ENCODE data around the gene CMTM8.

CMTM8 gene

GRCh38 chr3:32397941-32398340 is 159.5 kb downstream of the CMTM8 start:
- H3K27me3 ChIP-seq (ENCODE audit: insufficient read depth, insufficient read length): peaks cover 5% of the 10 kb centered on the region
- H3K4me3 ChIP-seq (ENCODE audit: insufficient read length, low read depth): no peak overlapping the region
- H3K36me3 ChIP-seq (ENCODE audit: insufficient read depth, insufficient read length, low read length): peaks cover 8% of the 10 kb centered on the region
- no peak for DNase-seq (ENCODE audit: low read depth, low spot score)
- peaks cover 5% of the 10 kb centered on the region for H3K4me1 ChIP-seq (ENCODE audit: insufficient read depth, insufficient read length)
- no peak for TF ChIP-seq YY1 (IDR thresholded peaks at IDR 0.05; ENCODE audit: insufficient read depth, insufficient read length)
- no peak for TF ChIP-seq SUZ12 (IDR thresholded peaks at IDR 0.05; ENCODE audit: extremely low read depth, insufficient read depth, insufficient read length)
- TF ChIP-seq ZNF274 (IDR thresholded peaks at IDR 0.05; ENCODE audit: low read depth, low read length): no peak
- H3K9me3 ChIP-seq (ENCODE audit: insufficient read depth, low read length): no peaks in the 10 kb centered on the region
- no peak overlapping the region for H3K9ac ChIP-seq (ENCODE audit: insufficient read length, low read depth)

GRCh38 chr3:32398531-32398930 is 160.1 kb downstream of the CMTM8 start:
- peaks cover 3% of the 10 kb centered on the region for H3K4me1 ChIP-seq (ENCODE audit: insufficient read depth, insufficient read length)
- H3K4me3 ChIP-seq (ENCODE audit: insufficient read length, low read depth): no peak overlapping the region
- no peak for DNase-seq (ENCODE audit: low read depth, low spot score)
- no peaks in the 10 kb centered on the region for H3K27me3 ChIP-seq (ENCODE audit: insufficient read depth, insufficient read length)
- TF ChIP-seq SUZ12 (IDR thresholded peaks at IDR 0.05; ENCODE audit: extremely low read depth, insufficient read depth, insufficient read length) (no peak), ZNF274 (IDR thresholded peaks at IDR 0.05; ENCODE audit: low read depth, low read length) (no peak), YY1 (IDR thresholded peaks at IDR 0.05; ENCODE audit: insufficient read depth, insufficient read length) (no peak)
- no peaks in the 10 kb centered on the region for H3K9me3 ChIP-seq (ENCODE audit: insufficient read depth, low read length)
- no peak overlapping the region for H3K9ac ChIP-seq (ENCODE audit: insufficient read length, low read depth)
- H3K36me3 ChIP-seq (ENCODE audit: insufficient read depth, insufficient read length, low read length): peaks cover 8% of the 10 kb centered on the region

- H3K9me3 ChIP-seq (ENCODE audit: insufficient read depth, low read length): no peaks in the 10 kb centered on the region
- TF ChIP-seq ZNF274 (IDR thresholded peaks at IDR 0.05; ENCODE audit: low read depth, low read length): no peak
Measured at GRCh38 chr3:32399030-32399620, 160.6 kb downstream of the CMTM8 start.

GRCh38 chr3:32401126-32401525 is 162.6 kb downstream of the CMTM8 start:
- Histone ChIP-seq H3K9ac (ENCODE audit: insufficient read length, low read depth) (peak overlapping the region; percentile 80), H3K36me3 (ENCODE audit: insufficient read depth, insufficient read length, low read length) (peaks cover 19% of the 10 kb centered on the region), H3K4me1 (ENCODE audit: insufficient read depth, insufficient read length) (peaks cover 3% of the 10 kb centered on the region), H3K27me3 (ENCODE audit: insufficient read depth, insufficient read length) (no peaks in the 10 kb centered on the region), H3K4me3 (ENCODE audit: insufficient read length, low read depth) (peak overlapping the region; percentile 23), H3K9me3 (ENCODE audit: insufficient read depth, low read length) (no peaks in the 10 kb centered on the region)
- TF ChIP-seq ZNF274 (IDR thresholded peaks at IDR 0.05; ENCODE audit: low read depth, low read length) (no peak), SUZ12 (IDR thresholded peaks at IDR 0.05; ENCODE audit: extremely low read depth, insufficient read depth, insufficient read length) (no peak), YY1 (IDR thresholded peaks at IDR 0.05; ENCODE audit: insufficient read depth, insufficient read length) (no peak)
- no peak for DNase-seq (ENCODE audit: low read depth, low spot score)

More at GRCh38 chr3:32399030-32399620, 160.6 kb downstream of the CMTM8 start:
- Histone ChIP-seq H3K4me3 (ENCODE audit: insufficient read length, low read depth) (no peak overlapping the region), H3K27me3 (ENCODE audit: insufficient read depth, insufficient read length) (no peaks in the 10 kb centered on the region), H3K9ac (ENCODE audit: insufficient read length, low read depth) (no peak overlapping the region), H3K36me3 (ENCODE audit: insufficient read depth, insufficient read length, low read length) (peaks cover 8% of the 10 kb centered on the region), H3K4me1 (ENCODE audit: insufficient read depth, insufficient read length) (peaks cover 3% of the 10 kb centered on the region)
- DNase-seq (ENCODE audit: low read depth, low spot score): peak; percentile 52

- Histone ChIP-seq H3K9ac (ENCODE audit: insufficient read length, low read depth) (peak overlapping the region; percentile 80), H3K36me3 (ENCODE audit: insufficient read depth, insufficient read length, low read length) (peaks cover 17% of the 10 kb centered on the region), H3K4me3 (ENCODE audit: insufficient read length, low read depth) (peak overlapping the region; percentile 23), H3K9me3 (ENCODE audit: insufficient read depth, low read length) (no peaks in the 10 kb centered on the region), H3K4me1 (ENCODE audit: insufficient read depth, insufficient read length) (peaks cover 2% of the 10 kb centered on the region), H3K27me3 (ENCODE audit: insufficient read depth, insufficient read length) (no peaks in the 10 kb centered on the region)
- peak; percentile 39 for DNase-seq (ENCODE audit: low read depth, low spot score)
- no peak for TF ChIP-seq YY1 (IDR thresholded peaks at IDR 0.05; ENCODE audit: insufficient read depth, insufficient read length)
- TF ChIP-seq SUZ12 (IDR thresholded peaks at IDR 0.05; ENCODE audit: extremely low read depth, insufficient read depth, insufficient read length): no peak
- no peak for TF ChIP-seq ZNF274 (IDR thresholded peaks at IDR 0.05; ENCODE audit: low read depth, low read length)
Measured at GRCh38 chr3:32401556-32402081, 163.1 kb downstream of the CMTM8 start.

- H3K4me3 ChIP-seq (ENCODE audit: insufficient read length, low read depth): no peak overlapping the region
- H3K27me3 ChIP-seq (ENCODE audit: insufficient read depth, insufficient read length): no peaks in the 10 kb centered on the region
- H3K36me3 ChIP-seq (ENCODE audit: insufficient read depth, insufficient read length, low read length): peaks cover 15% of the 10 kb centered on the region
- no peak for DNase-seq (ENCODE audit: low read depth, low spot score)
- TF ChIP-seq YY1 (IDR thresholded peaks at IDR 0.05; ENCODE audit: insufficient read depth, insufficient read length): no peak
- no peak for TF ChIP-seq ZNF274 (IDR thresholded peaks at IDR 0.05; ENCODE audit: low read depth, low read length)
- no peak for TF ChIP-seq SUZ12 (IDR thresholded peaks at IDR 0.05; ENCODE audit: extremely low read depth, insufficient read depth, insufficient read length)
- no peak overlapping the region for H3K9ac ChIP-seq (ENCODE audit: insufficient read length, low read depth)
- no peaks in the 10 kb centered on the region for H3K4me1 ChIP-seq (ENCODE audit: insufficient read depth, insufficient read length)
- H3K9me3 ChIP-seq (ENCODE audit: insufficient read depth, low read length): no peaks in the 10 kb centered on the region
Measured at GRCh38 chr3:32403663-32404062, 165.2 kb downstream of the CMTM8 start.

GRCh38 chr3:32404714-32405113 is 166.2 kb downstream of the CMTM8 start:
- Histone ChIP-seq H3K36me3 (ENCODE audit: insufficient read depth, insufficient read length, low read length) (peaks cover 15% of the 10 kb centered on the region), H3K4me3 (ENCODE audit: insufficient read length, low read depth) (no peak overlapping the region), H3K4me1 (ENCODE audit: insufficient read depth, insufficient read length) (no peaks in the 10 kb centered on the region), H3K9me3 (ENCODE audit: insufficient read depth, low read length) (no peaks in the 10 kb centered on the region), H3K9ac (ENCODE audit: insufficient read length, low read depth) (no peak overlapping the region), H3K27me3 (ENCODE audit: insufficient read depth, insufficient read length) (no peaks in the 10 kb centered on the region)
- no peak for DNase-seq (ENCODE audit: low read depth, low spot score)
- TF ChIP-seq YY1 (IDR thresholded peaks at IDR 0.05; ENCODE audit: insufficient read depth, insufficient read length) (no peak), ZNF274 (IDR thresholded peaks at IDR 0.05; ENCODE audit: low read depth, low read length) (no peak), SUZ12 (IDR thresholded peaks at IDR 0.05; ENCODE audit: extremely low read depth, insufficient read depth, insufficient read length) (no peak)
